GM12878 (cell line): ENCODE measurements around the gene QSOX1. TPM values are rescaled to one million over a fixed set of nuclear protein-coding genes. Genes with fewer than 3 reads are reported as not detected.

Experiments used
- BACH1 ChIP-seq: fragments of 450-650 bp; IDR thresholded peaks from 2 replicates; pipeline ENCODE4 v1.6.1; 2017; ENCODE audit warnings: mild to moderate bottlenecking, borderline replicate concordance
- BCL11A ChIP-seq: IDR thresholded peaks from 2 replicates; pipeline ENCODE4 v1.6.1; 2011; ENCODE audit warnings: low read depth, low read length
- BHLHE40 ChIP-seq, 2 experiments: fragments of 450-650 bp in 1 of 2; IDR thresholded peaks; 2 replicates each; pipeline ENCODE4 v1.6.1; 2011 to 2017; ENCODE audit warnings: low read depth in 2 of 2, borderline replicate concordance in 1 of 2, improper control_type of control experiment in 1 of 2, low read length in 1 of 2, mild to moderate bottlenecking in 1 of 2
- BMI1 ChIP-seq: fragments of 450-650 bp; IDR thresholded peaks from 2 replicates; pipeline ENCODE4 v1.6.1; 2016; ENCODE audit warnings: mild to moderate bottlenecking, moderate library complexity, borderline replicate concordance
- CEBPB ChIP-seq, 2 experiments: fragments of 150-350 bp in 1 of 2; IDR thresholded peaks; 2 replicates each; pipeline ENCODE4 v1.6.1; 2012 to 2014; ENCODE audit warnings: low read depth in 2 of 2, low read length in 2 of 2, borderline replicate concordance in 1 of 2, inconsistent platforms in 1 of 2
- CREM ChIP-seq: IDR thresholded peaks from 2 replicates; pipeline ENCODE4 v1.6.1; 2014; ENCODE audit warnings: antibody characterized with exemption, low read depth
- CUX1 ChIP-seq: IDR thresholded peaks from 2 replicates; pipeline ENCODE4 v1.6.1; 2012; ENCODE audit warnings: improper control_type of control experiment, low read depth, low read length; ENCODE audit not compliant: insufficient replicate concordance
- E2F8 ChIP-seq: fragments of 450-650 bp; IDR thresholded peaks from 2 replicates; pipeline ENCODE4 v1.6.1; 2018; ENCODE audit warnings: mild to moderate bottlenecking, low read depth, moderate library complexity; ENCODE audit not compliant: partially characterized antibody
- FOS ChIP-seq: IDR thresholded peaks from 3 replicates; pipeline ENCODE4 v1.6.1; 2011; ENCODE audit warnings: borderline replicate concordance; ENCODE audit not compliant: insufficient read length; ENCODE audit errors: extremely low read depth
- GABPA ChIP-seq: IDR thresholded peaks from 2 replicates; pipeline ENCODE4 v1.6.1; 2014; ENCODE audit warnings: antibody characterized with exemption, low read depth, mild to moderate bottlenecking, inconsistent platforms
- HDGF ChIP-seq: fragments of 450-650 bp; IDR thresholded peaks from 2 replicates; pipeline ENCODE4 v1.6.1; 2016; ENCODE audit warnings: antibody characterized with exemption
- JUNB ChIP-seq: IDR thresholded peaks from 2 replicates; pipeline ENCODE4 v1.6.1; 2016; ENCODE audit warnings: antibody characterized with exemption, mild to moderate bottlenecking
- LARP7 ChIP-seq: fragments of 450-650 bp; IDR thresholded peaks from 2 replicates; pipeline ENCODE4 v1.6.1; 2017; ENCODE audit warnings: mild to moderate bottlenecking
- MYB ChIP-seq: fragments of 150-350 bp; IDR thresholded peaks from 2 replicates; pipeline ENCODE4 v1.6.1; 2014; ENCODE audit warnings: mild to moderate bottlenecking, low read depth, low read length, borderline replicate concordance
- PKNOX1 ChIP-seq: fragments of 450-650 bp; IDR thresholded peaks from 2 replicates; pipeline ENCODE4 v1.6.1; 2016; ENCODE audit warnings: mild to moderate bottlenecking
- RB1 ChIP-seq: fragments of 450-650 bp; formaldehyde crosslinking; IDR thresholded peaks from 2 replicates; pipeline ENCODE4 v1.6.1; 2017; ENCODE audit warnings: mild to moderate bottlenecking, borderline replicate concordance
- SIN3A ChIP-seq: IDR thresholded peaks from 2 replicates; pipeline ENCODE4 v1.6.1; 2012; ENCODE audit warnings: low read depth, low read length, improper control_type of control experiment
- SMARCA5 ChIP-seq: fragments of 450-650 bp; IDR thresholded peaks from 2 replicates; pipeline ENCODE4 v1.6.1; 2017; ENCODE audit warnings: mild to moderate bottlenecking
- STAT3 ChIP-seq: IDR thresholded peaks from 2 replicates; pipeline ENCODE4 v1.6.1; 2011; ENCODE audit warnings: low read depth, low read length, improper control_type of control experiment
- USF2 ChIP-seq: IDR thresholded peaks from 2 replicates; pipeline ENCODE4 v1.6.1; 2011; ENCODE audit warnings: low read depth, low read length, improper control_type of control experiment, borderline replicate concordance
- polyA plus RNA-seq, 11 experiments: library from polyadenylated mRNA; depleted of rRNA in 4 of 11; unstranded in 6 of 11; stranded (reverse) in 5 of 11; fragments of >200 nt; fragmentation: Nextera tagmentation in 4 of 11; fragmentation: Illumina TruSeq in 1 of 11; extraction: Ambion mirVana in 4 of 11; extraction: Trizol in 1 of 11; gene quantifications; 1 replicate in 1 of 11; 2 replicates in 10 of 11; pipeline versions ENCODE4 v1.2.1 to v1.2.3, GENCODE V29; 2011 to 2016; ENCODE audit warnings: inconsistent platforms in 2 of 11, missing spikeins in 2 of 11, low read depth in 1 of 11
- total RNA-seq, 4 experiments: library from RNA; depleted of rRNA in 3 of 4; stranded (reverse); fragments of >200 nt in 3 of 4; fragmentation: Illumina TruSeq in 1 of 4; extraction: Trizol in 1 of 4; gene quantifications; 2 replicates each; pipeline versions ENCODE4 v1.2.1 to v1.2.3, GENCODE V29; 2013 to 2021

The QSOX1 gene
- total and polyA plus RNA-seq, 10 of the 15 experiments (the other 5 are each of a cell fraction or from before 2014, with no cell fraction given) = 1.8 to 31.3 (median 11.2) TPM

- TF ChIP-seq USF2 = no peak
- no peak for TF ChIP-seq STAT3
- TF ChIP-seq BACH1 = no peak
- TF ChIP-seq E2F8 = no peak
- TF ChIP-seq HDGF = no peak
- TF ChIP-seq FOS = no peak
- TF ChIP-seq BMI1 = no peak
- no peak for TF ChIP-seq GABPA
- TF ChIP-seq BCL11A = no peak
- no peak for TF ChIP-seq CEBPB (IDR thresholded peaks at IDR 0.05; ENCODE audit: borderline replicate concordance in 1 of 2, low read depth in 2 of 2, low read length in 2 of 2)
- TF ChIP-seq PKNOX1 = no peak
- no peak for TF ChIP-seq BHLHE40 (IDR thresholded peaks at IDR 0.05; ENCODE audit: borderline replicate concordance in 1 of 2, low read depth in 2 of 2, low read length in 1 of 2)
- TF ChIP-seq SIN3A = no peak
- TF ChIP-seq MYB = no peak
- TF ChIP-seq JUNB = no peak
- TF ChIP-seq CUX1 = no peak
- TF ChIP-seq RB1 = 0 out of 2 replicates have a peak, but pooled peaks have one; percentile 64
- TF ChIP-seq LARP7 = no peak
- no peak for TF ChIP-seq CREM
- peak; percentile 65; the same call in 1 of the 2 replicates for TF ChIP-seq SMARCA5
Measured at GRCh38 chr1:180252638-180253536, 98.2 kb downstream of the QSOX1 start (continued).
